Fibroblast of lung (primary cell): ENCODE results near the gene ZNF575.

Experiments used
- EZH2 ChIP-seq: IDR thresholded peaks from 2 replicates; pipeline ENCODE4 v1.5.1; 2012; ENCODE audit warnings: low read length, control low read depth, mild to moderate bottlenecking; ENCODE audit errors: missing control alignments
- TF ChIP-seq, protein P1 (sequence below), 2 donors: IDR thresholded peaks in 1 of 2; conservative IDR thresholded peaks in 1 of 2; 1 replicate in 1 of 2; 2 replicates in 1 of 2; pipeline ENCODE4 v1.5.1; 2011 to 2012; ENCODE audit warnings: low read length in 2 of 2, control low read depth in 1 of 2, inconsistent platforms in 1 of 2, low read depth in 1 of 2, mild to moderate bottlenecking in 1 of 2

- TF ChIP-seq, protein P1, sequence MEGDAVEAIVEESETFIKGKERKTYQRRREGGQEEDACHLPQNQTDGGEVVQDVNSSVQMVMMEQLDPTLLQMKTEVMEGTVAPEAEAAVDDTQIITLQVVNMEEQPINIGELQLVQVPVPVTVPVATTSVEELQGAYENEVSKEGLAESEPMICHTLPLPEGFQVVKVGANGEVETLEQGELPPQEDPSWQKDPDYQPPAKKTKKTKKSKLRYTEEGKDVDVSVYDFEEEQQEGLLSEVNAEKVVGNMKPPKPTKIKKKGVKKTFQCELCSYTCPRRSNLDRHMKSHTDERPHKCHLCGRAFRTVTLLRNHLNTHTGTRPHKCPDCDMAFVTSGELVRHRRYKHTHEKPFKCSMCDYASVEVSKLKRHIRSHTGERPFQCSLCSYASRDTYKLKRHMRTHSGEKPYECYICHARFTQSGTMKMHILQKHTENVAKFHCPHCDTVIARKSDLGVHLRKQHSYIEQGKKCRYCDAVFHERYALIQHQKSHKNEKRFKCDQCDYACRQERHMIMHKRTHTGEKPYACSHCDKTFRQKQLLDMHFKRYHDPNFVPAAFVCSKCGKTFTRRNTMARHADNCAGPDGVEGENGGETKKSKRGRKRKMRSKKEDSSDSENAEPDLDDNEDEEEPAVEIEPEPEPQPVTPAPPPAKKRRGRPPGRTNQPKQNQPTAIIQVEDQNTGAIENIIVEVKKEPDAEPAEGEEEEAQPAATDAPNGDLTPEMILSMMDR (conservative IDR thresholded peaks at IDR 0.05 in 1 of 2, IDR thresholded peaks at IDR 0.05 in 1 of 2; ENCODE audit: low read depth in 1 of 2, low read length in 2 of 2) = no peak
- TF ChIP-seq EZH2 = no peak
Measured at GRCh38 chr19:43511324-43511723, 21.7 kb upstream of the ZNF575 start.
